ENCODE measurements around the gene PP2D1.
"Not testable (repeated sequence)": the region's sequence is repeated elsewhere in the genome, so short reads cannot be mapped to it uniquely, and the experiment has no call there.

The PP2D1 gene

GRCh38 chr3:20027136-20027535 lies 15.1 kb upstream of the PP2D1 start:
- TF ChIP-seq, protein P1, sequence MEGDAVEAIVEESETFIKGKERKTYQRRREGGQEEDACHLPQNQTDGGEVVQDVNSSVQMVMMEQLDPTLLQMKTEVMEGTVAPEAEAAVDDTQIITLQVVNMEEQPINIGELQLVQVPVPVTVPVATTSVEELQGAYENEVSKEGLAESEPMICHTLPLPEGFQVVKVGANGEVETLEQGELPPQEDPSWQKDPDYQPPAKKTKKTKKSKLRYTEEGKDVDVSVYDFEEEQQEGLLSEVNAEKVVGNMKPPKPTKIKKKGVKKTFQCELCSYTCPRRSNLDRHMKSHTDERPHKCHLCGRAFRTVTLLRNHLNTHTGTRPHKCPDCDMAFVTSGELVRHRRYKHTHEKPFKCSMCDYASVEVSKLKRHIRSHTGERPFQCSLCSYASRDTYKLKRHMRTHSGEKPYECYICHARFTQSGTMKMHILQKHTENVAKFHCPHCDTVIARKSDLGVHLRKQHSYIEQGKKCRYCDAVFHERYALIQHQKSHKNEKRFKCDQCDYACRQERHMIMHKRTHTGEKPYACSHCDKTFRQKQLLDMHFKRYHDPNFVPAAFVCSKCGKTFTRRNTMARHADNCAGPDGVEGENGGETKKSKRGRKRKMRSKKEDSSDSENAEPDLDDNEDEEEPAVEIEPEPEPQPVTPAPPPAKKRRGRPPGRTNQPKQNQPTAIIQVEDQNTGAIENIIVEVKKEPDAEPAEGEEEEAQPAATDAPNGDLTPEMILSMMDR (IDR thresholded peaks at IDR 0.05; ENCODE audit: extremely low read depth, missing control alignments) = no peak
- no peak for DNase-seq (ENCODE audit: low spot score)

GRCh38 chr3:20023623-20024405 lies 11.8 kb upstream of the PP2D1 start:
- TF ChIP-seq, protein P1 (IDR thresholded peaks at IDR 0.05; ENCODE audit: extremely low read depth, missing control alignments) = no peak
- DNase-seq (ENCODE audit: low spot score) = no peak

GRCh38 chr3:20022954-20023622 lies 11.0 kb upstream of the PP2D1 start:
- DNase-seq (ENCODE audit: low spot score) = no peak
- TF ChIP-seq, protein P1 (IDR thresholded peaks at IDR 0.05; ENCODE audit: extremely low read depth, missing control alignments) = no peak

- DNase-seq (ENCODE audit: low spot score) = not testable (repeated sequence)
Measured at GRCh38 chr3:20016076-20016475, 4.0 kb upstream of the PP2D1 start.

DNA sequence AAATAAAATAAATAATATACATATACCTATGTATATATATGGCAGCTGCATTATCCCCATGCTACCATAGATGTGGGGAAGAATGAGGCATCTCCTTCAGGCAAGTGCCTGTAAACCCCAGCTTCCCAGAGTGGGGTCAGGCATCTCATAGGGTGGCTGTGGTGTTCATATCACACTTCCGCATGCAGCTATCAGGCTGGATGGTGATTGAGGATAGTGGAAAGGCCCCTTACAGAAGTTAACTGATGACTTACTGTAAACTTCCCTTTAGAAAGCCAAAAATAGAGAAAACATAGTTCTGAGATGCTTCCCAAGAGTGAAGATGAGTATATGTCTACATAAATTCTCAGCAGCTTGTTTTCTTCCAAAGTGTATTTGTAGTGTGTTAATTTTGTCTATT lies 3.5 kb upstream of the PP2D1 start:
- TF ChIP-seq, protein P1 (IDR thresholded peaks at IDR 0.05; ENCODE audit: extremely low read depth, missing control alignments) = no peak
- no peak for DNase-seq (ENCODE audit: low spot score)

DNA sequence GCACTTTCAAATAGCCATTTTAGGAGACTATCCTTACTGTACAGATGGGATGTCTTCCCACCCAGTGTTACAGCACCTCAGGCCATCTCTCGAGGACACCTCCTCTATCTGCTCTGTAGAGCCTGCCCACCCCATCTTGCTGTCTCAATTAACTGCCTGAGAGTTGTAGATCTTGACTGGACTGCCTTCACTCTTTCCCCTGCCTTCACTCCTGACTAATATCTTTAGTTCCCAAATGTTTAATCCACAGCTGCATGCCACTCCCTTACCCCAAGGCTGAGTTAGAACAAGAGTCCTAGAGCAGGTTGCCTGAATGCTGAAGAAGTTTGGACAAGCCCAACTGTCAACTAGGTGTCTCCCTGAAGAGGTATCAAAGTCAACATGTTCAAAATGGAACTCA lies 1.3 kb upstream of the PP2D1 start:
- no peak for DNase-seq (ENCODE audit: low spot score)
- TF ChIP-seq, protein P1 (IDR thresholded peaks at IDR 0.05; ENCODE audit: extremely low read depth, missing control alignments) = no peak

- TF ChIP-seq, protein P1 (IDR thresholded peaks at IDR 0.05; ENCODE audit: extremely low read depth, missing control alignments) = no peak
- DNase-seq (ENCODE audit: low spot score) = no peak
Measured at GRCh38 chr3:20008646-20009045, 3.4 kb downstream of the PP2D1 start.

Measured in GM20000 (cell line).